B cell (primary cell): ENCODE results near the gene VAPB. TPM values are rescaled to one million over a fixed set of nuclear protein-coding genes. Genes with fewer than 3 reads are reported as not detected.

ENCODE experiments used
- ATAC-seq: fragments of 200-7000 bp; cut with Tn5 transposase; one replicate; pipeline ENCODE4 v1.10.0; 2021; ENCODE audit warnings: low read depth, mild to moderate bottlenecking, moderate number of reproducible peaks, moderate library complexity
- CTCF ChIA-PET: fragments of 350-600 bp; sonication (Branson Sonifier 250); formaldehyde crosslinking; loops from one replicate; lab custom pipeline; 2021; ENCODE audit warnings: antibody characterized with exemption, inconsistent platforms; lab: Charles Lee
- POLR2A ChIA-PET: fragments of 350-600 bp; sonication (Branson Sonifier 250); formaldehyde crosslinking; loops from one replicate; lab custom pipeline; 2021; ENCODE audit warnings: antibody characterized with exemption; lab: Charles Lee
- DNase-seq: peaks from one replicate; pipeline ENCODE4 v3.0.0; 2013
- H2AFZ ChIP-seq: 2 replicates; pipeline ENCODE4 v1.6.1; 2012; ENCODE audit warnings: mild to moderate bottlenecking, low read depth, low read length; ENCODE audit not compliant: insufficient read depth, poor library complexity, severe bottlenecking
- H3K27ac ChIP-seq, 2 donors: 1 replicate in 1 of 2; 2 replicates in 1 of 2; pipeline ENCODE4 v1.5.1; 2012 to 2013; ENCODE audit warnings: low read length in 2 of 2, mild to moderate bottlenecking in 2 of 2, moderate library complexity in 1 of 2
- H3K27me3 ChIP-seq, 4 experiments: fragments of 200-600 bp in 1 of 4; sonication (generic) in 1 of 4; replicated peaks in 1 of 4; 1 replicate in 2 of 4; 2 replicates in 2 of 4; pipeline versions ENCODE4 v1.6.1 to v1.7.0; 2013 to 2016; ENCODE audit warnings: low read length in 3 of 4, mild to moderate bottlenecking in 2 of 4, mixed read lengths in 1 of 4, moderate library complexity in 1 of 4; ENCODE audit not compliant: insufficient read depth in 4 of 4, control insufficient read depth in 3 of 4; ENCODE audit errors: control extremely low read depth in 1 of 4
- H3K36me3 ChIP-seq, 2 experiments: replicated peaks in 1 of 2; 1 replicate in 1 of 2; 2 replicates in 1 of 2; pipeline versions ENCODE4 v1.6.1 to v1.7.1; 2013; ENCODE audit warnings: low read length in 1 of 2; ENCODE audit not compliant: insufficient read depth in 2 of 2, control insufficient read depth in 1 of 2; ENCODE audit errors: control extremely low read depth in 1 of 2, extremely low read depth in 1 of 2
- H3K4me1 ChIP-seq, 2 donors: fragments of 200-600 bp in 1 of 2; sonication (generic) in 1 of 2; 1 replicate in 1 of 2; 2 replicates in 1 of 2; pipeline versions ENCODE4 v1.5.1 to v1.6.1; 2013 to 2017; ENCODE audit warnings: low read length in 2 of 2; ENCODE audit not compliant: control insufficient read depth in 2 of 2, insufficient read depth in 2 of 2
- H3K4me2 ChIP-seq: replicated peaks from 2 replicates; pipeline ENCODE3; 2012; ENCODE audit warnings: mild to moderate bottlenecking, low read depth, low read length; ENCODE audit not compliant: poor library complexity, severe bottlenecking
- H3K4me3 ChIP-seq, 5 experiments: fragments of 200-600 bp in 1 of 5; sonication (generic) in 1 of 5; 1 replicate in 3 of 5; 2 replicates in 2 of 5; pipeline versions ENCODE4 v1.5.1 to v1.7.0; 2011 to 2016; ENCODE audit warnings: low read length in 4 of 5, mild to moderate bottlenecking in 4 of 5, low read depth in 2 of 5, control low read depth in 1 of 5, moderate library complexity in 1 of 5; ENCODE audit not compliant: insufficient read depth in 1 of 5; ENCODE audit errors: control extremely low read depth in 1 of 5, extremely low read depth in 1 of 5
- H3K79me2 ChIP-seq: fragments of 200-600 bp; sonication (generic); one replicate; pipeline ENCODE4 v1.6.0; 2016; ENCODE audit warnings: low read length; ENCODE audit not compliant: control insufficient read depth, insufficient read depth
- H3K9ac ChIP-seq: fragments of 200-600 bp; sonication (generic); 2 replicates; pipeline ENCODE4 v1.6.1; 2017; ENCODE audit warnings: mild to moderate bottlenecking, low read length, moderate library complexity
- H3K9me3 ChIP-seq, 3 donors: one replicate each; pipeline versions ENCODE4 v1.6.1 to v1.7.1; 2013; ENCODE audit warnings: low read length in 2 of 3; ENCODE audit not compliant: control insufficient read depth in 2 of 3, insufficient read depth in 1 of 3; ENCODE audit errors: control extremely low read depth in 1 of 3
- H4K20me1 ChIP-seq: 2 replicates; pipeline ENCODE4 v1.6.0; 2012; ENCODE audit warnings: mild to moderate bottlenecking, low read length; ENCODE audit not compliant: insufficient read depth, control insufficient read depth, poor library complexity, severe bottlenecking
- H3K27ac Mint-ChIP-seq: one replicate; pipeline ENCODE4 v1.8.0; 2021; ENCODE audit warnings: mixed read lengths
- H3K27me3 Mint-ChIP-seq: one replicate; pipeline ENCODE4 v1.8.0; 2021; ENCODE audit warnings: mixed read lengths
- H3K4me1 Mint-ChIP-seq: one replicate; pipeline ENCODE4 v1.8.0; 2021; ENCODE audit warnings: mixed read lengths
- H3K4me3 Mint-ChIP-seq: one replicate; pipeline ENCODE4 v1.8.0; 2021; ENCODE audit warnings: mixed read lengths
- H3K9me3 Mint-ChIP-seq: one replicate; pipeline ENCODE4 v1.8.0; 2022; ENCODE audit warnings: mixed read lengths; ENCODE audit not compliant: insufficient read depth
- EZH2 ChIP-seq: IDR thresholded peaks from 2 replicates; pipeline ENCODE4 v1.6.1; 2012; ENCODE audit warnings: borderline replicate concordance, low read depth, mild to moderate bottlenecking, moderate library complexity, low read length; ENCODE audit not compliant: insufficient read depth, poor library complexity, severe bottlenecking
- WGBS: methylation state at CpG from one replicate; pipeline ENCODE4 v1.1.5; 2013; ENCODE audit warnings: missing lambda C conversion rate; ENCODE audit not compliant: insufficient coverage; 5-methylcytosine and 5-hydroxymethylcytosine counted together
- intact Hi-C: fragments of 100-400 bp; cut with micrococcal nuclease; formaldehyde crosslinking; loops from one replicate; pipeline ENCODE4 v1.10.0; 2022
- polyA plus RNA-seq: library from polyadenylated mRNA; depleted of rRNA; stranded (reverse); fragments of >200 nt; gene quantifications from 2 replicates; pipeline ENCODE4 v1.2.3, GENCODE V29; 2012
- total RNA-seq, 2 donors: library from RNA; stranded (reverse); fragments of 120-200 nt in 1 of 2; gene quantifications; 1 replicate in 1 of 2; 2 replicates in 1 of 2; pipeline versions ENCODE4 v1.2.3 to v1.2.4, GENCODE V29; 2013 to 2022
- TF ChIP-seq, protein P1 (sequence below): fragments of 200-600 bp; IDR thresholded peaks from one replicate; pipeline ENCODE4 v1.8.0; 2022; ENCODE audit warnings: antibody characterized with exemption, mild to moderate bottlenecking

Gene VAPB
- total and polyA plus RNA-seq, 2 donors (not counting 1 experiment from before 2014, with no cell fraction given), result 19.5 to 26.4 TPM

- Histone ChIP-seq H2AFZ (no peak overlapping the region), H3K4me2 (no peak overlapping the region), H3K4me3 (no peak overlapping the region), H3K27ac (no peak overlapping the region), H3K36me3 (peaks cover 6 to 33% of the 10 kb centered on the region in 2 experiments), H4K20me1 (peaks cover 65% of the 10 kb centered on the region), H3K9ac (no peak overlapping the region), H3K79me2 (peaks cover 27% of the 10 kb centered on the region), H3K4me1 (no peaks in the 10 kb centered on the region), H3K9me3 (no peaks in the 10 kb centered on the region), H3K27me3 (no peaks in the 10 kb centered on the region)
- Mint-ChIP-seq H3K4me1 (peaks cover 4% of the 10 kb centered on the region), H3K4me3 (no peak overlapping the region), H3K27me3 (no peaks in the 10 kb centered on the region), H3K27ac (no peak overlapping the region), H3K9me3 (no peaks in the 10 kb centered on the region)
- TF ChIP-seq, protein P1, sequence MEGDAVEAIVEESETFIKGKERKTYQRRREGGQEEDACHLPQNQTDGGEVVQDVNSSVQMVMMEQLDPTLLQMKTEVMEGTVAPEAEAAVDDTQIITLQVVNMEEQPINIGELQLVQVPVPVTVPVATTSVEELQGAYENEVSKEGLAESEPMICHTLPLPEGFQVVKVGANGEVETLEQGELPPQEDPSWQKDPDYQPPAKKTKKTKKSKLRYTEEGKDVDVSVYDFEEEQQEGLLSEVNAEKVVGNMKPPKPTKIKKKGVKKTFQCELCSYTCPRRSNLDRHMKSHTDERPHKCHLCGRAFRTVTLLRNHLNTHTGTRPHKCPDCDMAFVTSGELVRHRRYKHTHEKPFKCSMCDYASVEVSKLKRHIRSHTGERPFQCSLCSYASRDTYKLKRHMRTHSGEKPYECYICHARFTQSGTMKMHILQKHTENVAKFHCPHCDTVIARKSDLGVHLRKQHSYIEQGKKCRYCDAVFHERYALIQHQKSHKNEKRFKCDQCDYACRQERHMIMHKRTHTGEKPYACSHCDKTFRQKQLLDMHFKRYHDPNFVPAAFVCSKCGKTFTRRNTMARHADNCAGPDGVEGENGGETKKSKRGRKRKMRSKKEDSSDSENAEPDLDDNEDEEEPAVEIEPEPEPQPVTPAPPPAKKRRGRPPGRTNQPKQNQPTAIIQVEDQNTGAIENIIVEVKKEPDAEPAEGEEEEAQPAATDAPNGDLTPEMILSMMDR, result no peak
- no peak for TF ChIP-seq EZH2
- WGBS, result 100% methylated on average over 1 of the region's 3 CpGs
- ChIA-PET POLR2A (no interaction called here), CTCF (no interaction called here)
- intact Hi-C loops, result no loop called here
- no peak for ATAC-seq
- no peak for DNase-seq
Observed at GRCh38 chr20:58342104-58342945, 46.7 kb upstream of the VAPB start.

GRCh38 chr20:58344741-58345140, 44.3 kb upstream of the VAPB start:
- H3K4me1 ChIP-seq, result no peaks in the 10 kb centered on the region
- H3K27ac ChIP-seq, result no peak overlapping the region
- no peak for ATAC-seq
- CTCF ChIA-PET, result no interaction called here
- no peak overlapping the region for H3K4me2 ChIP-seq
- TF ChIP-seq, protein P1, result no peak
- no peak for TF ChIP-seq EZH2
- Mint-ChIP-seq H3K9me3 (no peaks in the 10 kb centered on the region), H3K4me1 (peaks cover 2% of the 10 kb centered on the region), H3K27me3 (no peaks in the 10 kb centered on the region), H3K4me3 (no peak overlapping the region), H3K27ac (no peak overlapping the region)
- POLR2A ChIA-PET, result no interaction called here
- peaks cover 47% of the 10 kb centered on the region for H4K20me1 ChIP-seq
- no peak for DNase-seq
- H2AFZ ChIP-seq, result no peak overlapping the region
- H3K79me2 ChIP-seq, result peaks cover 17% of the 10 kb centered on the region
- intact Hi-C loops, result no loop called here
- H3K4me3 ChIP-seq, result no peak overlapping the region
- WGBS, result 100% methylated on average over 2 of the region's 4 CpGs
- H3K27me3 ChIP-seq, result no peaks in the 10 kb centered on the region
- no peaks in the 10 kb centered on the region for H3K9me3 ChIP-seq
- no peak overlapping the region for H3K9ac ChIP-seq
- H3K36me3 ChIP-seq, result peaks cover 6 to 35% of the 10 kb centered on the region in 2 experiments
